Measurements from ENCODE around the gene CGB8. TPM values are rescaled to one million over a fixed set of nuclear protein-coding genes. Genes with fewer than 3 reads are reported as not detected.
"Not testable (repeated sequence)": the region's sequence is repeated elsewhere in the genome, so short reads cannot be mapped to it uniquely, and the experiment has no call there.

CGB8 gene
- total and polyA plus RNA-seq, 2 experiments from 2014 or later, result not detected

- H3K36me3 Mint-ChIP-seq (ENCODE audit: low read depth), result peaks cover 13% of the 10 kb centered on the region; the same call in 2 of the 3 replicates
- peaks cover 3% of the 10 kb centered on the region; the same call in 1 of the 3 replicates for H3K9me3 Mint-ChIP-seq
- peak; percentile 66 for ATAC-seq
- H3K27ac Mint-ChIP-seq, result no peak overlapping the region
- H3K4me2 ChIP-seq, result peak overlapping the region; percentile 92
- 0 out of 2 replicates have a peak, but pooled peaks cover 3% of the 10 kb centered on the region for H3F3A ChIP-seq (replicated peaks; ENCODE audit: low read depth)
- H3K4me1 Mint-ChIP-seq, result peaks cover 22% of the 10 kb centered on the region
- H3K79me2 ChIP-seq (replicated peaks; ENCODE audit: insufficient read depth), result no peaks in the 10 kb centered on the region
- H3K36me3 ChIP-seq (ENCODE audit: insufficient read depth), result no peaks in the 10 kb centered on the region
- no peak for TF ChIP-seq ZNF331 (CRISPR knock-in tag; IDR thresholded peaks at IDR 0.05; ENCODE audit: low read depth)
- TF ChIP-seq, protein P1, sequence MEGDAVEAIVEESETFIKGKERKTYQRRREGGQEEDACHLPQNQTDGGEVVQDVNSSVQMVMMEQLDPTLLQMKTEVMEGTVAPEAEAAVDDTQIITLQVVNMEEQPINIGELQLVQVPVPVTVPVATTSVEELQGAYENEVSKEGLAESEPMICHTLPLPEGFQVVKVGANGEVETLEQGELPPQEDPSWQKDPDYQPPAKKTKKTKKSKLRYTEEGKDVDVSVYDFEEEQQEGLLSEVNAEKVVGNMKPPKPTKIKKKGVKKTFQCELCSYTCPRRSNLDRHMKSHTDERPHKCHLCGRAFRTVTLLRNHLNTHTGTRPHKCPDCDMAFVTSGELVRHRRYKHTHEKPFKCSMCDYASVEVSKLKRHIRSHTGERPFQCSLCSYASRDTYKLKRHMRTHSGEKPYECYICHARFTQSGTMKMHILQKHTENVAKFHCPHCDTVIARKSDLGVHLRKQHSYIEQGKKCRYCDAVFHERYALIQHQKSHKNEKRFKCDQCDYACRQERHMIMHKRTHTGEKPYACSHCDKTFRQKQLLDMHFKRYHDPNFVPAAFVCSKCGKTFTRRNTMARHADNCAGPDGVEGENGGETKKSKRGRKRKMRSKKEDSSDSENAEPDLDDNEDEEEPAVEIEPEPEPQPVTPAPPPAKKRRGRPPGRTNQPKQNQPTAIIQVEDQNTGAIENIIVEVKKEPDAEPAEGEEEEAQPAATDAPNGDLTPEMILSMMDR (conservative IDR thresholded peaks at IDR 0.05; ENCODE audit: low read depth in 2 of 2), result peak; percentile 28 to 45
- TF ChIP-seq POLR2AphosphoS5 (IDR thresholded peaks at IDR 0.05; ENCODE audit: low read depth), result no peak
- TF ChIP-seq ETS1 (IDR thresholded peaks at IDR 0.05), result no peak
- TF ChIP-seq STAT1 (IDR thresholded peaks at IDR 0.05; ENCODE audit: unreplicated experiment), result no peak
- peak overlapping the region; percentile 69 for H3K4me3 Mint-ChIP-seq
- peak; percentile 93 for DNase-seq (ENCODE audit: low spot score)
- H3K27ac ChIP-seq (ENCODE audit: low read depth), result no peak overlapping the region
- no peaks in the 10 kb centered on the region; the same call in 1 of the 2 replicates for H4K20me1 ChIP-seq (replicated peaks; ENCODE audit: insufficient read depth)
- no peak overlapping the region for H2AFZ ChIP-seq
- H3K4me3 ChIP-seq, result peak overlapping the region; percentile 64
- peaks cover 19% of the 10 kb centered on the region; the same call in 1 of the 2 replicates for H3K4me1 ChIP-seq (ENCODE audit: insufficient read depth)
- peaks cover 26% of the 10 kb centered on the region for H3K27me3 Mint-ChIP-seq (ENCODE audit: insufficient read depth, low read depth, poor library complexity)
- no peaks in the 10 kb centered on the region for H3K9me2 ChIP-seq (ENCODE audit: insufficient read depth)
- peaks cover 35% of the 10 kb centered on the region for H3K27me3 ChIP-seq (ENCODE audit: insufficient read depth)
Measured at GRCh38 chr19:49019242-49019932, 29.5 kb downstream of the CGB8 start.

- H3K4me2 ChIP-seq, result peak overlapping the region; percentile 92
- not testable (repeated sequence) for H3K36me3 ChIP-seq (ENCODE audit: insufficient read depth); H3K9me2 ChIP-seq (ENCODE audit: insufficient read depth); DNase-seq (ENCODE audit: low spot score); H3F3A ChIP-seq (replicated peaks; ENCODE audit: low read depth); H3K27ac Mint-ChIP-seq; H2AFZ ChIP-seq; H3K79me2 ChIP-seq (replicated peaks; ENCODE audit: insufficient read depth); H3K9me3 Mint-ChIP-seq; H3K27ac ChIP-seq (ENCODE audit: low read depth); H4K20me1 ChIP-seq (replicated peaks; ENCODE audit: insufficient read depth)
- peak overlapping the region; percentile 69 for H3K4me3 Mint-ChIP-seq
- peaks cover 35% of the 10 kb centered on the region for H3K27me3 ChIP-seq (ENCODE audit: insufficient read depth)
- peak overlapping the region; percentile 64 for H3K4me3 ChIP-seq
- H3K27me3 Mint-ChIP-seq (ENCODE audit: insufficient read depth, low read depth, poor library complexity), result peaks cover 29% of the 10 kb centered on the region
- peaks cover 22% of the 10 kb centered on the region for H3K4me1 Mint-ChIP-seq
- H3K36me3 Mint-ChIP-seq (ENCODE audit: low read depth), result peaks cover 21% of the 10 kb centered on the region
- peaks cover 19% of the 10 kb centered on the region; the same call in 1 of the 2 replicates for H3K4me1 ChIP-seq (ENCODE audit: insufficient read depth)
- peak; percentile 2; the same call in 2 of the 3 replicates for ATAC-seq
Measured at GRCh38 chr19:49018388-49019241, 30.3 kb downstream of the CGB8 start.
